ENCODE data around the gene ITPA. TPM values are rescaled to one million over a fixed set of nuclear protein-coding genes. Genes with fewer than 3 reads are reported as not detected.
A peak's percentile ranks its signal among the peaks of the same experiment; 100 is the strongest.

The ITPA gene
- total and polyA plus RNA-seq, 2 of the 13 experiments (the other 11 are each of a cell fraction or from before 2014, with no cell fraction given): 60.1 to 103 TPM

DNA sequence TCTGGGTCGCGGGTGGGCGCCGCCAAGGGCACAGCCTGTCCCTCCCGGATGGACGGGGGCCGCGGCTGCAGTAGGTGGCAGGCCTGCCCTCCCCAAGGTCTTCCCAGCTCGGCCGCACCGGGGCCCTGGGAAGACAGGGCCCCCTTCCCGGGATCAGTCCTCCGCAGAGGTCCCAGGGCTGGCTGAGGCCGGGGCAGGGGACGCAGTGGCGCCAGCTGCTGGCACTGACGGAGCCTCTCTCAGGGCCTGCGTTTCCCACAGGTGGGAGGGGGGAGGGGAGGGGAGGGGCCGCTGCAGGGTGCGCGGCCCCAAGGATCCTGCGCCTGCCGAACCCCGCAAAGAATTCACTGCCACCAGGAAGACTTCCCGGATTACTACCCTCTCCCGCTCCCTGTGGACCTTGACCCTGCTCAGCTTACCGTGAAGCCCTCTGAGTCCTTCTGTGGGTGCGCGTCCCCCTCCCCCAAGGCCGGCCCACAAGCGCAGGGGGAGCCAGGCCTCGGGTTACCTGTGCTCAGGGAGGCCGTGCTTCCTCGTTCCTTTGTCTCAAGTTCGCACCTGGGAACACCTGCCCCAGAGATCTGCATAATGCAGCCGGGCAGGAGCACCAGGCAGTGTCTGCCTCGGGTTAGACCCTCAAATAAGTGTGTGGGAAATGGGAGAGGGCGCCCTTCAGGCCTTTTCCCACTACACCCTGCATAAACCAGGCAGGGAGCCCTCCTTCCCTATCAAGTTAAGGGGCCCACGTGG is 41.0 kb upstream of the ITPA start (continued):
- peak; percentile 45; the same call in 1 of the 2 replicates for TF ChIP-seq SIN3A (IDR thresholded peaks at IDR 0.05; ENCODE audit: borderline replicate concordance, low read depth, low read length)
- TF ChIP-seq RELA (CRISPR knock-in tag; IDR thresholded peaks at IDR 0.05): 0 out of 2 replicates have a peak, but pooled peaks have one; percentile 6
- TF ChIP-seq ZBTB21 (CRISPR knock-in tag; IDR thresholded peaks at IDR 0.05): 0 out of 2 replicates have a peak, but pooled peaks have one; percentile 44
- TF ChIP-seq, protein P1, sequence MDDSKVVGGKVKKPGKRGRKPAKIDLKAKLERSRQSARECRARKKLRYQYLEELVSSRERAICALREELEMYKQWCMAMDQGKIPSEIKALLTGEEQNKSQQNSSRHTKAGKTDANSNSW (CRISPR knock-in tag; IDR thresholded peaks at IDR 0.05; ENCODE audit: borderline replicate concordance): no peak; the same call in 1 of the 2 replicates
- TF ChIP-seq ZNF792 (CRISPR knock-in tag; IDR thresholded peaks at IDR 0.05): peak; percentile 35; the same call in 1 of the 2 replicates
- TF ChIP-seq, protein P2, sequence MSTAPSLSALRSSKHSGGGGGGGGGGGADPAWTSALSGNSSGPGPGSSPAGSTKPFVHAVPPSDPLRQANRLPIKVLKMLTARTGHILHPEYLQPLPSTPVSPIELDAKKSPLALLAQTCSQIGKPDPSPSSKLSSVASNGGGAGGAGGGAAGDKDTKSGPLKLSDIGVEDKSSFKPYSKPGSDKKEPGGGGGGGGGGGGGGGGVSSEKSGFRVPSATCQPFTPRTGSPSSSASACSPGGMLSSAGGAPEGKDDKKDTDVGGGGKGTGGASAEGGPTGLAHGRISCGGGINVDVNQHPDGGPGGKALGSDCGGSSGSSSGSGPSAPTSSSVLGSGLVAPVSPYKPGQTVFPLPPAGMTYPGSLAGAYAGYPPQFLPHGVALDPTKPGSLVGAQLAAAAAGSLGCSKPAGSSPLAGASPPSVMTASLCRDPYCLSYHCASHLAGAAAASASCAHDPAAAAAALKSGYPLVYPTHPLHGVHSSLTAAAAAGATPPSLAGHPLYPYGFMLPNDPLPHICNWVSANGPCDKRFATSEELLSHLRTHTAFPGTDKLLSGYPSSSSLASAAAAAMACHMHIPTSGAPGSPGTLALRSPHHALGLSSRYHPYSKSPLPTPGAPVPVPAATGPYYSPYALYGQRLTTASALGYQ (CRISPR knock-in tag; IDR thresholded peaks at IDR 0.05): no peak
- TF ChIP-seq ZNF460 (CRISPR knock-in tag; IDR thresholded peaks at IDR 0.05; ENCODE audit: borderline replicate concordance): peak; percentile 51; the same call in 1 of the 2 replicates
- TF ChIP-seq, protein P3, sequence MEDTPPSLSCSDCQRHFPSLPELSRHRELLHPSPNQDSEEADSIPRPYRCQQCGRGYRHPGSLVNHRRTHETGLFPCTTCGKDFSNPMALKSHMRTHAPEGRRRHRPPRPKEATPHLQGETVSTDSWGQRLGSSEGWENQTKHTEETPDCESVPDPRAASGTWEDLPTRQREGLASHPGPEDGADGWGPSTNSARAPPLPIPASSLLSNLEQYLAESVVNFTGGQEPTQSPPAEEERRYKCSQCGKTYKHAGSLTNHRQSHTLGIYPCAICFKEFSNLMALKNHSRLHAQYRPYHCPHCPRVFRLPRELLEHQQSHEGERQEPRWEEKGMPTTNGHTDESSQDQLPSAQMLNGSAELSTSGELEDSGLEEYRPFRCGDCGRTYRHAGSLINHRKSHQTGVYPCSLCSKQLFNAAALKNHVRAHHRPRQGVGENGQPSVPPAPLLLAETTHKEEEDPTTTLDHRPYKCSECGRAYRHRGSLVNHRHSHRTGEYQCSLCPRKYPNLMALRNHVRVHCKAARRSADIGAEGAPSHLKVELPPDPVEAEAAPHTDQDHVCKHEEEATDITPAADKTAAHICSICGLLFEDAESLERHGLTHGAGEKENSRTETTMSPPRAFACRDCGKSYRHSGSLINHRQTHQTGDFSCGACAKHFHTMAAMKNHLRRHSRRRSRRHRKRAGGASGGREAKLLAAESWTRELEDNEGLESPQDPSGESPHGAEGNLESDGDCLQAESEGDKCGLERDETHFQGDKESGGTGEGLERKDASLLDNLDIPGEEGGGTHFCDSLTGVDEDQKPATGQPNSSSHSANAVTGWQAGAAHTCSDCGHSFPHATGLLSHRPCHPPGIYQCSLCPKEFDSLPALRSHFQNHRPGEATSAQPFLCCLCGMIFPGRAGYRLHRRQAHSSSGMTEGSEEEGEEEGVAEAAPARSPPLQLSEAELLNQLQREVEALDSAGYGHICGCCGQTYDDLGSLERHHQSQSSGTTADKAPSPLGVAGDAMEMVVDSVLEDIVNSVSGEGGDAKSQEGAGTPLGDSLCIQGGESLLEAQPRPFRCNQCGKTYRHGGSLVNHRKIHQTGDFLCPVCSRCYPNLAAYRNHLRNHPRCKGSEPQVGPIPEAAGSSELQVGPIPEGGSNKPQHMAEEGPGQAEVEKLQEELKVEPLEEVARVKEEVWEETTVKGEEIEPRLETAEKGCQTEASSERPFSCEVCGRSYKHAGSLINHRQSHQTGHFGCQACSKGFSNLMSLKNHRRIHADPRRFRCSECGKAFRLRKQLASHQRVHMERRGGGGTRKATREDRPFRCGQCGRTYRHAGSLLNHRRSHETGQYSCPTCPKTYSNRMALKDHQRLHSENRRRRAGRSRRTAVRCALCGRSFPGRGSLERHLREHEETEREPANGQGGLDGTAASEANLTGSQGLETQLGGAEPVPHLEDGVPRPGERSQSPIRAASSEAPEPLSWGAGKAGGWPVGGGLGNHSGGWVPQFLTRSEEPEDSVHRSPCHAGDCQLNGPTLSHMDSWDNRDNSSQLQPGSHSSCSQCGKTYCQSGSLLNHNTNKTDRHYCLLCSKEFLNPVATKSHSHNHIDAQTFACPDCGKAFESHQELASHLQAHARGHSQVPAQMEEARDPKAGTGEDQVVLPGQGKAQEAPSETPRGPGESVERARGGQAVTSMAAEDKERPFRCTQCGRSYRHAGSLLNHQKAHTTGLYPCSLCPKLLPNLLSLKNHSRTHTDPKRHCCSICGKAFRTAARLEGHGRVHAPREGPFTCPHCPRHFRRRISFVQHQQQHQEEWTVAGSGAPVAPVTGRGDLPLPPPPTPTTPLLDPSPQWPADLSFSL (CRISPR knock-in tag; IDR thresholded peaks at IDR 0.05): no peak
- TF ChIP-seq, protein P4, sequence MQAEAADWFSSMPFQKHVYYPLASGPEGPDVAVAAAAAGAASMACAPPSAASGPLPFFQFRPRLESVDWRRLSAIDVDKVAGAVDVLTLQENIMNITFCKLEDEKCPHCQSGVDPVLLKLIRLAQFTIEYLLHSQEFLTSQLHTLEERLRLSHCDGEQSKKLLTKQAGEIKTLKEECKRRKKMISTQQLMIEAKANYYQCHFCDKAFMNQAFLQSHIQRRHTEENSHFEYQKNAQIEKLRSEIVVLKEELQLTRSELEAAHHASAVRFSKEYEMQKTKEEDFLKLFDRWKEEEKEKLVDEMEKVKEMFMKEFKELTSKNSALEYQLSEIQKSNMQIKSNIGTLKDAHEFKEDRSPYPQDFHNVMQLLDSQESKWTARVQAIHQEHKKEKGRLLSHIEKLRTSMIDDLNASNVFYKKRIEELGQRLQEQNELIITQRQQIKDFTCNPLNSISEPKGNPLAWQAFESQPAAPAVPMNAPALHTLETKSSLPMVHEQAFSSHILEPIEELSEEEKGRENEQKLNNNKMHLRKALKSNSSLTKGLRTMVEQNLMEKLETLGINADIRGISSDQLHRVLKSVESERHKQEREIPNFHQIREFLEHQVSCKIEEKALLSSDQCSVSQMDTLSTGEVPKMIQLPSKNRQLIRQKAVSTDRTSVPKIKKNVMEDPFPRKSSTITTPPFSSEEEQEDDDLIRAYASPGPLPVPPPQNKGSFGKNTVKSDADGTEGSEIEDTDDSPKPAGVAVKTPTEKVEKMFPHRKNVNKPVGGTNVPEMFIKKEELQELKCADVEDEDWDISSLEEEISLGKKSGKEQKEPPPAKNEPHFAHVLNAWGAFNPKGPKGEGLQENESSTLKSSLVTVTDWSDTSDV (CRISPR knock-in tag; IDR thresholded peaks at IDR 0.05): 0 out of 2 replicates have a peak, but pooled peaks have one; percentile 78
- TF ChIP-seq, protein P5, sequence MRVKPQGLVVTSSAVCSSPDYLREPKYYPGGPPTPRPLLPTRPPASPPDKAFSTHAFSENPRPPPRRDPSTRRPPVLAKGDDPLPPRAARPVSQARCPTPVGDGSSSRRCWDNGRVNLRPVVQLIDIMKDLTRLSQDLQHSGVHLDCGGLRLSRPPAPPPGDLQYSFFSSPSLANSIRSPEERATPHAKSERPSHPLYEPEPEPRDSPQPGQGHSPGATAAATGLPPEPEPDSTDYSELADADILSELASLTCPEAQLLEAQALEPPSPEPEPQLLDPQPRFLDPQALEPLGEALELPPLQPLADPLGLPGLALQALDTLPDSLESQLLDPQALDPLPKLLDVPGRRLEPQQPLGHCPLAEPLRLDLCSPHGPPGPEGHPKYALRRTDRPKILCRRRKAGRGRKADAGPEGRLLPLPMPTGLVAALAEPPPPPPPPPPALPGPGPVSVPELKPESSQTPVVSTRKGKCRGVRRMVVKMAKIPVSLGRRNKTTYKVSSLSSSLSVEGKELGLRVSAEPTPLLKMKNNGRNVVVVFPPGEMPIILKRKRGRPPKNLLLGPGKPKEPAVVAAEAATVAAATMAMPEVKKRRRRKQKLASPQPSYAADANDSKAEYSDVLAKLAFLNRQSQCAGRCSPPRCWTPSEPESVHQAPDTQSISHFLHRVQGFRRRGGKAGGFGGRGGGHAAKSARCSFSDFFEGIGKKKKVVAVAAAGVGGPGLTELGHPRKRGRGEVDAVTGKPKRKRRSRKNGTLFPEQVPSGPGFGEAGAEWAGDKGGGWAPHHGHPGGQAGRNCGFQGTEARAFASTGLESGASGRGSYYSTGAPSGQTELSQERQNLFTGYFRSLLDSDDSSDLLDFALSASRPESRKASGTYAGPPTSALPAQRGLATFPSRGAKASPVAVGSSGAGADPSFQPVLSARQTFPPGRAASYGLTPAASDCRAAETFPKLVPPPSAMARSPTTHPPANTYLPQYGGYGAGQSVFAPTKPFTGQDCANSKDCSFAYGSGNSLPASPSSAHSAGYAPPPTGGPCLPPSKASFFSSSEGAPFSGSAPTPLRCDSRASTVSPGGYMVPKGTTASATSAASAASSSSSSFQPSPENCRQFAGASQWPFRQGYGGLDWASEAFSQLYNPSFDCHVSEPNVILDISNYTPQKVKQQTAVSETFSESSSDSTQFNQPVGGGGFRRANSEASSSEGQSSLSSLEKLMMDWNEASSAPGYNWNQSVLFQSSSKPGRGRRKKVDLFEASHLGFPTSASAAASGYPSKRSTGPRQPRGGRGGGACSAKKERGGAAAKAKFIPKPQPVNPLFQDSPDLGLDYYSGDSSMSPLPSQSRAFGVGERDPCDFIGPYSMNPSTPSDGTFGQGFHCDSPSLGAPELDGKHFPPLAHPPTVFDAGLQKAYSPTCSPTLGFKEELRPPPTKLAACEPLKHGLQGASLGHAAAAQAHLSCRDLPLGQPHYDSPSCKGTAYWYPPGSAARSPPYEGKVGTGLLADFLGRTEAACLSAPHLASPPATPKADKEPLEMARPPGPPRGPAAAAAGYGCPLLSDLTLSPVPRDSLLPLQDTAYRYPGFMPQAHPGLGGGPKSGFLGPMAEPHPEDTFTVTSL (CRISPR knock-in tag; IDR thresholded peaks at IDR 0.05; ENCODE audit: borderline replicate concordance): peak; percentile 51; the same call in 1 of the 2 replicates

Data from HepG2 (cell line).